Left lobe of liver (tissue), 2 donors: ENCODE data around the gene ZNF33B. TPM values are rescaled to one million over a fixed set of nuclear protein-coding genes. Genes with fewer than 3 reads are reported as not detected.
"Not testable (repeated sequence)": the region's sequence is repeated elsewhere in the genome, so short reads cannot be mapped to it uniquely, and the experiment has no call there.

Experiments used
- ATAC-seq: fragments of 200-7000 bp; cut with Tn5 transposase; one replicate; pipeline ENCODE4 v1.9.1; 2020; ENCODE audit warnings: mild to moderate bottlenecking, moderate library complexity
- DNase-seq: peaks from one replicate; pipeline ENCODE4 v3.0.0-alpha.2; 2020; ENCODE audit warnings: low spot score
- total RNA-seq: library from RNA; stranded (reverse); gene quantifications from one replicate; pipeline ENCODE4 v1.2.1, GENCODE V29; 2021
- donor health status: DM: no; HTN: no; CAD: no; lungs with moderate emphysema.
- donor health status: DM: no; HTN: yes; CAD: no.

Gene ZNF33B
- 17.3 TPM for total RNA-seq

- ATAC-seq (peak; percentile 89), DNase-seq (peak; percentile 97)
Observed at GRCh38 chr10:42638055-42638820, at the start of gene ZNF33B. Gene ZNF33B, minus strand, starts transcription at chr10:42638570. Its CDS starts 1,642 bp downstream, at chr10:42636928.

GRCh38 chr10:42684517-42684916, 46.1 kb upstream of the ZNF33B start:
- ATAC-seq: no peak
- DNase-seq: no peak

- ATAC-seq: no peak
- DNase-seq: no peak
Observed at GRCh38 chr10:42680267-42680666, 41.9 kb upstream of the ZNF33B start.

- DNase-seq, ATAC-seq: not testable (repeated sequence)
Observed at GRCh38 chr10:42665181-42665979, 27.0 kb upstream of the ZNF33B start.

GRCh38 chr10:42654419-42654818, 16.0 kb upstream of the ZNF33B start:
- DNase-seq (no peak), ATAC-seq (no peak)

- ATAC-seq: peak; percentile 88
- no peak for DNase-seq
Observed at GRCh38 chr10:42652858-42653257, 14.5 kb upstream of the ZNF33B start.

GRCh38 chr10:42650374-42650773, 12.0 kb upstream of the ZNF33B start:
- ATAC-seq: no peak
- no peak for DNase-seq

- ATAC-seq (no peak), DNase-seq (no peak)
Observed at GRCh38 chr10:42648512-42648911, 10.1 kb upstream of the ZNF33B start.

- ATAC-seq (no peak), DNase-seq (no peak)
Observed at GRCh38 chr10:42646687-42647640, 8.6 kb upstream of the ZNF33B start.

- ATAC-seq (no peak), DNase-seq (no peak)
Observed at GRCh38 chr10:42646214-42646613, 7.8 kb upstream of the ZNF33B start.

- no peak for DNase-seq
- ATAC-seq: no peak
Observed at GRCh38 chr10:42645516-42645915, 7.1 kb upstream of the ZNF33B start.

GRCh38 chr10:42645103-42645502, 6.7 kb upstream of the ZNF33B start:
- ATAC-seq (no peak), DNase-seq (no peak)

- DNase-seq: no peak
- ATAC-seq: no peak
Observed at GRCh38 chr10:42640610-42641229, 2.4 kb upstream of the ZNF33B start.

GRCh38 chr10:42638821-42639270, 476 bp upstream of the ZNF33B start:
- DNase-seq (no peak), ATAC-seq (no peak)

GRCh38 chr10:42637648-42638054, 719 bp downstream of the ZNF33B start:
- DNase-seq: no peak
- ATAC-seq: peak; percentile 10

GRCh38 chr10:42637142-42637541, 1.2 kb downstream of the ZNF33B start:
- DNase-seq (no peak), ATAC-seq (no peak)

- ATAC-seq (no peak), DNase-seq (no peak)
Observed at GRCh38 chr10:42635098-42635497, 3.3 kb downstream of the ZNF33B start.

GRCh38 chr10:42632564-42632963, 5.8 kb downstream of the ZNF33B start:
- ATAC-seq: peak; percentile 71
- no peak for DNase-seq

GRCh38 chr10:42630537-42631134, 7.7 kb downstream of the ZNF33B start:
- no peak for DNase-seq
- peak; percentile 81 for ATAC-seq

GRCh38 chr10:42623929-42624328, 14.4 kb downstream of the ZNF33B start:
- ATAC-seq (no peak), DNase-seq (no peak)
